ENCODE measurements around the gene OR6V1.
A peak's percentile ranks its signal among the peaks of the same experiment; 100 is the strongest.

The OR6V1 gene, protein sequence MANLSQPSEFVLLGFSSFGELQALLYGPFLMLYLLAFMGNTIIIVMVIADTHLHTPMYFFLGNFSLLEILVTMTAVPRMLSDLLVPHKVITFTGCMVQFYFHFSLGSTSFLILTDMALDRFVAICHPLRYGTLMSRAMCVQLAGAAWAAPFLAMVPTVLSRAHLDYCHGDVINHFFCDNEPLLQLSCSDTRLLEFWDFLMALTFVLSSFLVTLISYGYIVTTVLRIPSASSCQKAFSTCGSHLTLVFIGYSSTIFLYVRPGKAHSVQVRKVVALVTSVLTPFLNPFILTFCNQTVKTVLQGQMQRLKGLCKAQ

DNA sequence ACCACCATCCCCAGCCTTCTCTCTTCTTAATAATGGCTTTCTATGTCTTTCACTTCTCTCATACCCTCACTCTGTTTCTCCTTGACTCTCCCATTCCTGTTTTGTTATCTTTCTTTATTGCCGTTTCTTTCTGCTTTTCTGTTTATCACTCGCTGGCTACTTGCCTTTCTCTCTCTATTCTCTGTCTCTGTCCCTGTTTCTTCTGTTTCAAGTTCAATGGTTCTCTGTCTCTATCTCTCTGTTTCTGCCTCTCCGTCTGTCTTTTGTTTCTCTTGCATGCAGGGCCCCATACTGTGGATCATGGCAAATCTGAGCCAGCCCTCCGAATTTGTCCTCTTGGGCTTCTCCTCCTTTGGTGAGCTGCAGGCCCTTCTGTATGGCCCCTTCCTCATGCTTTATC lies at the start of gene OR6V1:
Gene OR6V1 (plus strand): TSS at position 301 of the 400 bp plus-strand sequence. CDS start 0 bp downstream, at position 301.
- DNase-seq (ENCODE audit: low spot score) = no peak

DNA sequence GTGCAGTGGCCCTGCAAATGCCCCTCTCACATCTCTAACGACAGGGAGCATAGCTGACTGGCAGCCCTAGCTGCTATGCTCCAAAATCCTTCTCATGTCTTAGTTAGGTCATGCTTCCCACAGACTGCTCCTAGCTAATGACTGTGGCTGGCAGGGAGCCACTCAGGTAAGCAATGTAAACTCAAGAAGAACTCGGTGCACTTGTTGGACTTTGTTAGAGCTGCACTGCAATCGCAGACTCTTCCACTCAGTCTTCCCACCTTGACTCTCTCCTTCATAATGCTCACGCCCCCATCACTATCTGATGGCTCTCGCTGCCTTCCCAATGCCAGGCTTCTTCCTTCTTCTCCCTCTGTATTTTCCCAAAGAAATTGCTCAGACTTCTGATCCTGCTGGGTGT lies 49.2 kb upstream of the OR6V1 start:
- DNase-seq (ENCODE audit: low spot score) = no peak

DNA sequence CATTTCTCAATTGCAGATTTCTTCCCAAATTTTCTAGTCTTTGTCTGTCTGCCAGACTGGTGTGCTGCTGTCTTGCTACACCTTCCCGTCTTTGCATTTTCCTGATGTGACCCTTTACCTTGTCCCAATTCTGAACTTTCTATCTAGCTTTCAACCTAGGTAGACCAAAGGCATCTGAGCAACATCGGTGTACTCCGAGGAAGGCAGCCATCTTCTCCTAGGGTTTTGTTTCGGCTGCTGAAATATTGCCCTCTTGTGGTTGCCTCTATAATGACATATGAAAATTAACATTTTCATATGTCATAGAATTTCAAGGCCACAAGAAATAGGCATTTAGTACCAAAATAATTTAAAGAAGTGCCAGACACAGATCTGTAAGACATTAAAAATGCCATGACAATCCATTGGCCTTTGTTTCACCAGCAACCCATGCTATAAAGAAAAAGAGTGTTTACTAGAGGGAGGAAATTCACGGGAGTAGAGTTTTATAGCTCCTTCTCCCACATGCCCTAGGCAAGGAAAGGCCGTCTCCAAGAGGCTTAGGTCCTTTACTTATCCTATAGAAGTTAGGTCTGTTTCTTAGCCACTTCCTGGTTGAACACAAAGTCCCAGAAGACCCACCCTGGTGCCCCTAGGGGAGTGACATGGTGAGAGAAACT lies 48.6 kb upstream of the OR6V1 start:
- DNase-seq (ENCODE audit: low spot score) = peak; percentile 42

DNA sequence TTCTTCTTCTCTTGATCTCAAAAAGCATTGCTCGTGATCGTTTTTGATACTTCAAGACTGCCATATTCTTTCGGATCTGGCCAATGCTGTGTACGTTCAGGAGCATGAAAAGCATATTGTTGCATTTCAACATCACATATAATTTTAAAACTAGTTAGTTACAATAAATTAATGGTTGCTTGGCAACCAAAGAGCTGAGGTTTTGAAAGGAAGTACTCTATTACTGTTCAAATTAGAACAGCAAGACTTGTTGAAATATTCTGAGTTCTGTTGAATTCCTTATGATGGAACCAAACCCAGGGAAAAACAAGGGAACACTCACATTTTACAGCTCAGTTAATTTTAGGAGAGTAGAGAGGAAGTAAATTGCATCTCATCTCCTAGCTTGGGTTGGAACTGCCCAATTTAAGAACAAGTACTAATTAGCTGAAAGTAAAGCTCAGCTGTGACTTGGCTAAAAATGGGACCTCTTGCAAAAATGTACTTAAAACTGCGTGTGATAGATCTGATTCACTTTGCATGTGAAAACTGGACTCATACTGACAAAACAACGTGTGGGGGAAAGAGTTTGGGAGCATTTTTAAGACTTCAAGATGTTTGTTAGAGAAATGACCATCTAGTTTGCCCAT lies 46.4 kb upstream of the OR6V1 start:
- DNase-seq (ENCODE audit: low spot score) = no peak

DNA sequence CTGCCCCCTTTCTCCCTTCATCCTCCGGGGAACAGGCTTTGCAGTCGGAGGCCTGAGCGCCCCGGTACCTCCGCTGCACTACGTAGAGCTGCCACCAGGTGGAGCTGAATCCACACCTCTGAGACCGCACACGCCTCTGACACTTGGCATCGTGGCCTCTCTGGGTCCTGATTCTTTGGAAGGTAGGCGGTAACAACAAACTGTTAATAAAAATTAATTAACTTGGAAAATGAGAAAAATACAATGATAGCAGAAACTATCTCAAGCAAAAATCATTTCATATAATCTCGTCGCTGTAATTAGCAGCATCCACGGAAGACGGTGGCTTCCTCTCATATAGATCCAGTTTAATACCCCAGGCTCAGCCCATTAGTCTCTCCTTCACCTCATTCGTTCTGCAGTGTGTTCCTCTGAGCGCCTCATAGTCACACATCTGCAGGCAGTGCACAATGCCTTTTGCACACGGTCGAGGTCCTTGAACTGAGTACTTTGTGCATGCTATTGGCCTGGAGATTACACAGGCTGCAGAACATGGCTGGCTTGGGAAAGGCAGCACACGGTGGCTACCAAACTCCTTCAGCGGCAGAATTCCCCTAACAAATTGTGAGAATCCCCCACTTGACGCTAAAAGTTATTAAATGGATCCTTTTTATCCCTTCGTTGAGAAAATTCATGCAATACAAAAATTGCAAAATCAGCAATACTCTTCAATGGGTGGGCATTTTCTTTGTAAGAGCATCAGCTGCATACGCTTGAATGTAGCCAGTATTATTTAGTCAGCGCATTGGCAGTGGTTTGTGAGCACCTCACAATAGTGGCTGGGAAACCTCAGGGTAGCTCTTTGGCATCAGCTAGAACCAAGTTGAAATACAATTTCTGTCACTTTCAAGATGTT lies 43.9 kb upstream of the OR6V1 start:
- peak; percentile 83 for DNase-seq (ENCODE audit: low spot score)

DNA sequence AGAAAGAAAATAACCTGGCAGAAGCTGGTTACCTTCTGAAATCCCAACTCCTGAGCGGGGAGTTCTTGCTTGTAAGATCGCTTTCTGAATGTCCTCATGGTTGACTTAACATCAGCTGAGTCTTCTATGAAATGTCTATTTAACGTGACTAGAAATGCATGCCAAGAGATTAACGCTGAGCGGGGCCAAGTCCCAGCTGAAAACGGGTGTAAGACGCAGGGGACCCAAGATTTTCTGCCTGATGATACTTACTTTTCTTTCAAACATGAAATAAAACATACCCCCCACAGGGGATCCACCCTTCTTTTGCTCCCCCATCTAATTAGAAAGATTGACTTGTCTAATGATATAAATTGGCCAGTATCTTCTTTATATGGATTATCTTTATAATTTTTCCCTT lies 40.1 kb upstream of the OR6V1 start:
- no peak for DNase-seq (ENCODE audit: low spot score)

DNA sequence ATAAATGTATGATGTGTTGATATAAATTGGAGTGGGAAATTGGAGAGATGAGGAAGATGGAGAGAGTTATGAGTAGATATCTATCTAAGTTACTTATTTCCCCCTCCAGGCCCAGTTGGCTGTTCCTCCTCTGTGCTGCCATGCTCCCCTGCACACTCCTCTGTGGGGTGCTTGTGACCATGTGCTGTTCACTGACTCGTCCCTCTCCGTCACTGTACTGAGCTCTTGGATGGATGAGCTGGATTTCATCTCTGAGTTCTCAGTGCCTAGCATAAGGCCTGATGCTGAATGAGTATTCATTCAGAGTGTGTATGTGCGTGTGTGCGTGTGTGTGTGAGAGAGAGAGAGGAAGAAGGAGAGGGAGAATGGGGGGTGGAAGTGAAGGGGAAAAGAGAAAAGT lies 39.7 kb upstream of the OR6V1 start:
- DNase-seq (ENCODE audit: low spot score) = no peak

DNA sequence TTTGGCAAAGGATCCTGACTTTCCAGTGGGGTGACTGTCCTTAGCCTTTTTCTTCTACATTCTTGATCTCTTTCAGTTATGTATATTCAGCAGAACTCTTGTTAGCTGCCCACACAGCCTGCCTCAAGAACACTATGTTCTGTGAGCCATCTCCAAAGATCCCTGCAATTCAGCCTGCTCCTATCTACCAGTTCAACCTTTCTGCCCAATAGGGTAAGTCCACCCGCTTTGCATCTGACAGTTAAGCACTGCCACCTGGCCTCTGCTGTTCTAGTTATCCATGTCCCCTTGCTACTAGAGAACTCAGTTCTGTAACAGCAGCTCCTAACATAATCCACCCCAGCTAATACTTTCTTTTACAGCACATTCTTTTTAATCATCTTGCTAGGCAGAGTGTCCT lies 38.7 kb upstream of the OR6V1 start:
- no peak for DNase-seq (ENCODE audit: low spot score)

DNA sequence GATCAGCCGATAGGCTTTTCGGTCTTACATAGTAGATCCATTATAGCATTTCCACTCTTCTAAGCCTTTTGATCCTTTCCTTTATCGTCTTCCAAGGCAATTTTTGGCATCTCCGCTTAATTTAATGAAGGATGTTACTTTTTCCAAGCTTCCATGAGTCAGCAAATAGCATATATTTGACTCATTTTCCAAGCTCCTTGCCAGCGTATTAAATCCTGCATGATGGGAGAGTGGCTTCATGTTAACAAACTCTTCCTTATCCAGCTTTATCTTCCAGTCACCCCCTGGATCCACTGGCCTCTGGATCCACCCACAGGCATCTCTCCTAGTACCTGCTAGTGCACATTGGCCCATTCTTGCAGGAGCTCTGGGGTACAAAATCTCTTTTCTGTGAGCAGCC lies 38.2 kb upstream of the OR6V1 start:
- no peak for DNase-seq (ENCODE audit: low spot score)

DNA sequence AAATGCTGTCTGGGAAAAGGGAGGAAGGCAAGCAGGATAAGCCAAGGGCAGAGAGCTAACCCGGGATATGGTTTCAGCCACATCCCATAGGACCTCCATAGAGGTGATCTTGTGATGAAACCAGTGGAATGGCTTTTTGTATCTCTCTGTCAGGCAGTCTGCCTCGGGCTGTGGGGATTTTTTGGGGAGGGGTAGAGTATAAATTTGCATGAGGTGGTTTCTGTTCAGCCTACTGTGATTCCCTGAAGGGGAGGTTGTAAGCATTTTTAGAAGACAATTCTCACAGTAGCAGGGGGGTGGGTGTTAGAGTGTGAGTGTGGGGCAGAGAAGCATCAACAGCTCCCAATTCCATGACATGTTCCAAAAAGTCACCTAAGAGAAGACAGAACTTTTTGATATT lies 37.1 kb upstream of the OR6V1 start:
- no peak for DNase-seq (ENCODE audit: low spot score)

DNA sequence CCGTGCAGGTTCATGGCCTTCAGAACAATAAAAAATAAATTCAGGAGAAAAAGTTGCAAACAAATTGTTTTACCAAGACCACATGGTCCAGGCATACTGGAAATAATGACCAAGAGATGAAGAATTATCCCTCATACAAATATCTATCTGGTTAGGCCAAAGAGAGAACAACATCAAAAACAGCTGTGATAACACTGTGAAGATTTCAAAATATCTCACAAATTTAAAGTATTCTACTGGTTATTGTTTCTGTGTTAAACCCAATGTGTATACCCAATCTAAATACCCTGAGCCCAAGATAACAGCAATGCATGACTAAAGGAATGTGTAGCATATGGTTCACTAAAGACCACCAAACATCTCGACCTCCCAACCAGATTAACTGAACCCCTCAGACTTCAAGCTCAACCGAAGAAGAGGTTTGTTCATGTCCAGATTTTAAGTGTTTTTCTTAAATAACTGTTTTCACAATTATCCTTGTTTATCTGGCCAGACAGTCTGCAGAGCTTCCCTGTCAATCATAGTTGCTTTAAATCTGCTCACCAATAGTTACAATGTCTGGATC lies 36.1 kb upstream of the OR6V1 start:
- DNase-seq (ENCODE audit: low spot score) = no peak

DNA sequence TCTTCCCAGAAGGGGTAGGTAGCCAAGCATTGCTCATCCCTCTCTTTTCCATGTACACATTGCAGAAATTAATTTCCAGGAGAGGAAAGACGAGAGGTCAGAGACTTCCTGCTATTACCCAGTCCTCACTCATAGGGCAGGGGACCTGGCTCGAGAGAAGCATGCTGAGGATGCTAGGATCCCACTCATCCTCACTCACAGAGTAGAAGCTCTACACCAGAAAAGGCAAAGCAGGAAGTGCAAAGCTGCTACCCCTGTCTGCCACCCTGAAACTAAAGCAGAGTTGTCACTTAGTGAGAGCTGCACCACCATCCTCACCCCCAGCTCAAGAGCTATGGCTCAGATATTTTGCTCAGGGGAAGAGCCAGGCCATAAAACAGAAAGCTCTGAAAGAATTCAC lies 35.1 kb upstream of the OR6V1 start:
- DNase-seq (ENCODE audit: low spot score) = no peak

DNA sequence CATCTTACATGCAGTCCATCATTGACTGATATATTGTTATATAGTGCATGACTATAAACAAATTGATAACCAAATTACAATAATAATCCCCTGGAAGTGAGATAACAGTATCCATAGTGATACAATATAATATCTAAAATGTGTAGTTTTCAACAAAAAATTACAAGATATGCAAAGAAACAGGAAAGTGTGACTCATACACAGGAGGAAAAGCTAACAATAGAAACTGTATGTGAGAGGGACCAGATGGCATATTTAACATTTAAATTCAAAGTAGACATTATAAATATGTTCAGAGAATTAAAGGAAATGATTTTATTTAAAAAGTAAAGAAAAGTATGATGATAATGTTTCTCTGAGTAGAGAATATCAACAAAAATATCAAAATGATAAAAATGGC lies 33.2 kb upstream of the OR6V1 start:
- no peak for DNase-seq (ENCODE audit: low spot score)

DNA sequence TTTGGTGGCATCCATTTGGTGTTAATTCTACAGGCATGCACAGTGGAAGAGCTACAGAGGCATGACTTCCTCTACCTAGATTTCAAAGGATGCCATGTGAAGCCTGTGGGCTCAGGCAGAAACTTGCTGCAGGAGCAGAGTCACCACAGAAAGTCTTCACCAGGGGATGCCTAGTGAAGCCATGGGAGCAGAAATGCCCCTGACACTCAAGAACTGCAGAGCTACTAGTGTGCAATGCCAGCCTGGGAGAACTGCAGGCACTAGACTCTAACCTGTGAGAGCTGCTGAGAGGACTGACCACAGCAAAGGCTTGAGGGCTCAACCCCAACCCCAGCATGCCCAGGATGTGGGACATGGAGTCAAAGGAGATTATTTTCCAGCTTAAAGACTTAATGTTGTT lies 29.1 kb upstream of the OR6V1 start:
- no peak for DNase-seq (ENCODE audit: low spot score)

DNA sequence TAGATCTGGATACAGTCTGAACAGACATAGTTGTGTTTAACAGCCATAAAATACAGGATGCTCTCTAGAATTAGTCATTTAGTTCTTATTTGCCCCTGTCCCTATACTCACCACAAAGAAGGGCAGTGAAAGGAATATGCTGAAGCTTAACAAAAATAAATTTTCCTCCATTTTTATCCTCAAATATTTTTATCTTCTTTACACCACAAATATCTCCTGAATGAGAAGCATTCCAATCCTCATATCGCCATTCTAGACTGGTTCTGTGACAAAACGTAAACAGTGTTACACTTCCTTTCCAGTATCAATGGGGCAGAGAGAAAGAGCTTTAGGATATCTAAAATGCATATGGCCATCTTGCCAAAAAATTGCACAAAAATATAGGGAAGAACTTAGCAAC lies 26.8 kb upstream of the OR6V1 start:
- no peak for DNase-seq (ENCODE audit: low spot score)

DNA sequence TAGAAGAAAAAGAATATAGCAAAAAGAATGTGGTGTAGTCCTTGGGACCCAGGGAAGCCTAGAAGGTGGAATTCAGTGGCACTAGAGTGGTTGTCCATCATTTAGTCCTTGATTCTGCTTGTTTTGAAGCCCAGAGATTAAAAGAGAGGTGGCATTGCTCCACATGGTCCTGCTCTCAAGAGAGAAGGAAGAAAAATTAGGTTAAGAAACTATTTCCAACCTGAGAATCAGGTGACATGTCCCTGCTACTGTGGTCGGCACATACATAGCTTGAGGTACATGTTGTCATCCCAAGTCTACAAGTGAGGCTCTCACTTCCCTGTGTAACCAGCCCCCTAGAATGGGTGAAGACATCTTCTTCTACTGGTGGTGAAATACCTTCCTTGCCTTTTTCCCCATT lies 25.1 kb upstream of the OR6V1 start, which contains the start of gene OR9A2:
Gene OR9A2 (minus strand): TSS at position 101 of the 400 bp plus-strand sequence. CDS start 0 bp downstream, at position 101.
- no peak for DNase-seq (ENCODE audit: low spot score)

DNA sequence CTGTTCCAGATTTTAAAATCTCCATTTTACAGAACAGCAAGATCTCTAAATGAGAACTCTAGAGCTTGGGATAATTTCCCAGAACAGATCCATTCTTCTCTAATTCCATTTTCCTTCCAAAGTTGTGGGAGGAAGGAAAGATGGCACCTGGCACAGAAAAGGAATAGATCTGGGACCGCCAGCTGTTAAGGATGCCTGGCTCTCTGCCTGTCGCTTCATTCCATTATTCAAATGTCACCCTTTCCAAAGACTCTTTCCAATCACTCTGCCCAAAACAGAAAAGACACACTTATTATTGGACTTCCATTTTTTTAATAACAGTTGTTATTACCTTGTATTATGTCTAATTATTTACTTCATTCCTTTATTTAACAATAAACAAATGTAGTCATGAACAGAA lies 24.5 kb upstream of the OR6V1 start:
- no peak for DNase-seq (ENCODE audit: low spot score)

DNA sequence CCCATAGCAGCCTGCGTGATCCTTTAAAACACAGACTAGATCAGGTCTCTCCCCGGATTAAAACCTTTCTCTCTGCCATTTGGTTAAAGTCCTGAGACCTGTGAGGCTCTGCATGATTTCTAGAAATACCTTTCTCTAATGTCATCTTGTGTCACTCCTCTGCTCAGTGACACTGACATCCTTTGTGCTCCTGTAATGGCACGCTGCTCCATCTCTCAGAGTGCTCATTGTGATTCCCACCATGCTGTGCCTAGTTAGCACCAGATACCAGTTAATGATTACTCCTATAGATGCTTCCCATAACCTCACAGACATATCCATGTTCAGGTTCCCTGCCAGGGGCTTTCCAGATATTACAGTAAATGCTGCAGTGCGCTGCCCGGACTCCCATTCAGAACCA lies 13.5 kb upstream of the OR6V1 start:
- no peak for DNase-seq (ENCODE audit: low spot score)

DNA sequence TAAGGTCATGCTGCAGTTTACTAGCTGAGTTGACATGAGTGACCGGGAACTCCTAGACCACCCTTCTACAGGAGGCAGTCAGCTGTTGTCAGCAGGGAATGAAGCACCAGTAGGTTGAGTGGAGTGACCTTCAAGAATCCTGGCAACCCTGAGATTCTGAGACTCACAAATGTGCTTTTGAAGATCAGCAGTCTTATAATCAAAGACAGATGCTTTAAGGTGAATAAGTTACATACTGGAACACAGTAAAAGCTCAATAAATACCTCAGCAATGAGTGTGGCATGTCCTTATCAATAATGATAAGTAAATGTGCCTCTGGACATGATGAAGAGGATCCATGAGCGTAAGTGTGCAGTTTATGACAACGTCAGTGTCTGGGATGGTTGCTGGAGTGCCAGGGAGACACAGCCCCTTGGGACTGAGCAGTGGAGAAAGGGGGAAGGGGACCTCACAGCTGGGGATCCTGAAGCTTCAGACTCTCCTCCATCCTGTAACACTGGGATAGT lies 11.9 kb upstream of the OR6V1 start:
- no peak for DNase-seq (ENCODE audit: low spot score)

DNA sequence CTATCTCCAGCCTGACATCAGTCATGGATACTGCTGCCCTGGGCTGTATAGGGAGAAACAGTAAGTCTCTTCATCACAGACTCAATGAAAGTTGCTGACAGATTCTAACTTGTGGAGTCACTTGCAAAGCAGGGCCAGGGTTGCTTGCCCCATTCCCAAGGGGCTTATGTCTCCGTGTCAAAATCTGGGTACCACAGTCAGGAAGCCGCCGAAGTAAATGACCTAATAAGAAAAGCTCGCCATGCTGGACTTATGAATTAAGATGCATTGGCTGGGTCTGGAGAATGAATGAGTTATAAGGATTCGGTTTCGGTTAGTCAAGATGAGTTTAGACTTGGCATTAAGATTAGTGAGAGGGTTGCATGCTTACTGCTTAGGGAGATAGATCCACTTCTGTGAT lies 10.8 kb upstream of the OR6V1 start:
- DNase-seq (ENCODE audit: low spot score) = no peak

DNA sequence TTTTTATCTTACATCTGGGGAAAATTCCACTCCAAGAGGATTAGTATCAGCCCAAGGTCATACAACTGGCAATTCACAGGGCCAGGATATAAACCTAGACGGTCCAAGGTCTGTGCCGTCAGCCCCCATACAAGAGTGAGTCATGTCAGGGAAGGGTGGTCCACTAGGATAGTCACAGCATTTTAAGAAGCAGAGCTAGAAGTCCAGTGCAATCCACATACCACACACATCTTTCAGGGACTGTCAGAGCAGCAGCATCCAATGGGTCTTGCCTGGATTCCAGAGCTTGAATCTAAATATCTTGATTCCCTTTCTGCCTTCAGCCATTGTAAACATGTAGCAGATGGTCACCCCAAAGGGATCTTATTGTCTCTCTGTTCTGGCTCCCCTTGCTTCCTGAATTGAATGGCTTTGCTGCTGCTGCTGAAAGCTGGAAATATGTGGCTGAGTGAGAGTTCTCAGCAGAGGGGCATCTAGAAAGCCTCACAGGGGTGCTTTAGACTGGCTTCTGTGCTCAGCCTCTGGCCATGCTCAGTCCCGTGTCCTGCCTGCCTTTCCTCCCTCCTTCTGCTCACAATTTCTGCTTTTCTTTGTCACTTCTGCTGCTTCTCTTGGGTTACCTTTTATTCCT lies 9.9 kb upstream of the OR6V1 start:
- no peak for DNase-seq (ENCODE audit: low spot score)
